SK-MEL-5 (cell line): Measurements from ENCODE around the gene NRG3. TPM values are rescaled to one million over a fixed set of nuclear protein-coding genes. Genes with fewer than 3 reads are reported as not detected.

ENCODE experiments used
- DNase-seq: peaks from one replicate; pipeline ENCODE4 v3.0.0-alpha.2; 2016; ENCODE audit warnings: low read depth, low spot score
- in situ Hi-C: cut with HindIII; loops from 2 replicates; pipeline ENCODE4 v1.10.0; 2016; ENCODE audit warnings: low sequenced_read_pairs, high pct_unique_total_duplicates, low pct_unique_long_range_greater_than_20kb
- total RNA-seq: library from RNA; depleted of rRNA; stranded (reverse); fragments of >200 nt; shearing (Covaris generic); gene quantifications from 2 replicates; pipeline ENCODE4 v1.2.3, GENCODE V29; 2014

NRG3 gene
- total RNA-seq, 1 experiment from 2014 or later: 4.6 TPM

GRCh38 chr10:82438277-82438676 lies 563.3 kb downstream of the NRG3 start:
- no peak for DNase-seq
- in situ Hi-C loops: no loop called here

GRCh38 chr10:82440775-82441174 lies 565.8 kb downstream of the NRG3 start:
- in situ Hi-C loops: no loop called here

DNA sequence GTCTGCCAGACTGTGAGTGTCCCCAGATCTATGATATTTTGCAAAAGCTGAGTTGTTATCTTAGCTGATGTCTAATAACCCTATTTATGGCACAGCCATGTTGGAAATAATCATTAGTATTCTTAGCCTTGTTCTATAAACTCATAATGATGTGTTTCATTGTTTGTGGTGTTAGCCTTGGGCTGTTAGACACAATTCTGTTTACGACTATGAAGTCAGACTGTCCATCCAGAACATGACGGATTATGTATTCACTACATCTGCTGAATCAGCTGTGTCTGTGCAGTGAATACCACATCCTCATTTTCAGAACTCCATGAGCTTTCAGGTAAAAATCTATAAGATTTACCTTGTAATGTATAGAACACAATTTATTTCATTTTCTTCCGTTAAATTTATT lies 577.1 kb downstream of the NRG3 start:
- in situ Hi-C loops: no loop called here
- DNase-seq: no peak

More at GRCh38 chr10:82440775-82441174, 565.8 kb downstream of the NRG3 start:
- no peak for DNase-seq

- in situ Hi-C loops: no loop called here
Measured at GRCh38 chr10:82452676-82453075, 577.7 kb downstream of the NRG3 start.

DNA sequence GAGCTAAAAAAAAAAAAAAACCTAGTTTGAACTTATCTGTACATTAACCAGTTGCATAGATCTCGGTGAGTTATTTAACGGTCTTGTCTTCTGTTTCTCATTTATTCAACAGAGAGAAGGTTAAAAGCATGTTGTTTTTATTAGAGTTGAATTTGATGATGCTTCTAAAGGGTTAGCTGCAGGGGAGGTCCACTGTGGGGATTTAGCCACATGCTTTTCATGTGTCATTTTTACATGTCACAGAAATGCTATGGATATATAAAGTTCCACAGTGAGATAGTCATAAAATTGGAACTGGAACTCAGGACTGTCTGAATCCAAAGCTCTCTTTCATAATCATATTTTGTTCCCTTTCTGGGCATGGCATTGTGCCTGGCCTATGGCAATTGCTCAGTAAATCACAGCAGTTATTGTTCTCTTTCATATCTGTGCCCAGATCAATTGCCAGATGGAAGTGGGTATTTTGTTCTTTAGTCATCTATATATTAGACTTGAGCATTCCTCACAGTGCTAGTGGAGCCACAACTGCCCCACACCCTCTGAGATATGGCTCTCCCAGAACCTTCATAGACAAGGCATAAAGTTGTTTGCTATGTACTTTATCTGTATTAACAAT lies 578.8 kb downstream of the NRG3 start:
- in situ Hi-C loops: no loop called here

More at GRCh38 chr10:82452676-82453075, 577.7 kb downstream of the NRG3 start:
- DNase-seq: no peak

DNA sequence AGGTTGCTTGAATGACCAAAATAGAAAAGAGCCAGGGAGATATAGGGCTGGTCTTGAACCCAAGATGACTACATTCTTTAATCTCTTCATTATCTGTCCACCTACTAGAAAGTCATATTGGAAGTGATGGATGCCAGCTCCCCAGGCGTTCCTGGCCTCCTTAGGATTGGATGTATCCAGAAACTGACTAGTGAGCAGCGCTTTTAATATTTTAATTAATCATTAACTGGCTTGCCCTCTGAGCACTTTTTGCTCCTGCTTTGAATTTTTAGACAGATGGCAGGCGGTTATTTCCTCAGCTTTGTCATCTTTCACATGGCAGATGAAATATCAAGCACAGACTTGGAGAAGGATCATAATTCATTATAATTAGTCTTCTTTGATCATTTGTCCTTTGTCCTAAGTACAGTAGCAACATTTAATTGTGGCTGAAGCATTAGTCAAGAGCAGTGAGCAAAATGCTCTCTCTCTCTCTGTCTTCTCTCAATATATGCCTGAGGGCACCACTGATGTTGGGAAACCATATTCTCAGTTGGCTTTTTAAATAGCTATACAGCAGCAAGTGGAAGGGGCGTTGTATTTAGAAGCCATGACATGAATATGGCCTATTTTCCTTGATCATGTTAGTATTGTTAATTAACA lies 588.0 kb downstream of the NRG3 start:
- no peak for DNase-seq
- in situ Hi-C loops: no loop called here

More for the DNA sequence above, 578.8 kb downstream of the NRG3 start:
- DNase-seq: no peak

DNA sequence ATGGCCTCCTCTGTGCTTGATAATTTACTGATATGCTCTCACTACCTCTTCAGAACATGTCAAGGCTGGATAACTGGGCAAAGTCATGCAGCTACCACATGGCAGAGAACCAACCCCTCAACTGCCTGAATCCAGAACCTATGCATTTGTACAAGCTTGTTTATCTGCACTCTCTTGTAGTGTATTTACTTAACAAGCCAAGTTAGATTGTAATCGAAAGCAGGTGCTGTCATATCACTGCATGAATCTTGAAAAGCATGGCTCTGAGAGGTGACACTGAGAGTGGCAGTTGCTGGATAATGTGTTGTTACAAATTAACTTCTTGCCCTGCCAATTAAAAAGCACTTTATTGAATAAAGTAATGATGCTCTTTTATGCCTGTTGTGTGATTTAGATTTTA lies 588.6 kb downstream of the NRG3 start:
- in situ Hi-C loops: no loop called here
- no peak for DNase-seq

GRCh38 chr10:82464191-82464818 lies 589.3 kb downstream of the NRG3 start:
- DNase-seq: no peak
- in situ Hi-C loops: no loop called here

- in situ Hi-C loops: no loop called here
- no peak for DNase-seq
Measured at GRCh38 chr10:82464966-82465365, 590.0 kb downstream of the NRG3 start.

DNA sequence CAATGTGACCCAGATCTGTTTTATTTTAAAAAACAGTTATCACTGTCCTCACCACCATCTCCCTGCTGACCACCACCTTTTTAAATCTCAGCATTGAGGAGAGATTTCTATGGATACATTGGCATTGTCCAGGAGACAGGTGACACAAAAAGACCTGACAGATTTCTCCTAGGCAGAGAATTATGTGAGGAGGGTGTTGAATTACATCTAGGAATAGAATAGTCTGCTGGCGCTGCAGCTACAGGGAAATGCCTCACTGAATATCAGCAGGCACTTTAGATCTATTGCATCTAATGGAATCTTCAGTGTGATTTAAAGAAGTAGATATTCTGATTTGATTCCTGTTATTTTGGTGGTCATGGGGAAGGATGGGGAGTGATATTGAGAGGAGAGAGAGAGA lies 593.5 kb downstream of the NRG3 start:
- DNase-seq: no peak
- in situ Hi-C loops: no loop called here

DNA sequence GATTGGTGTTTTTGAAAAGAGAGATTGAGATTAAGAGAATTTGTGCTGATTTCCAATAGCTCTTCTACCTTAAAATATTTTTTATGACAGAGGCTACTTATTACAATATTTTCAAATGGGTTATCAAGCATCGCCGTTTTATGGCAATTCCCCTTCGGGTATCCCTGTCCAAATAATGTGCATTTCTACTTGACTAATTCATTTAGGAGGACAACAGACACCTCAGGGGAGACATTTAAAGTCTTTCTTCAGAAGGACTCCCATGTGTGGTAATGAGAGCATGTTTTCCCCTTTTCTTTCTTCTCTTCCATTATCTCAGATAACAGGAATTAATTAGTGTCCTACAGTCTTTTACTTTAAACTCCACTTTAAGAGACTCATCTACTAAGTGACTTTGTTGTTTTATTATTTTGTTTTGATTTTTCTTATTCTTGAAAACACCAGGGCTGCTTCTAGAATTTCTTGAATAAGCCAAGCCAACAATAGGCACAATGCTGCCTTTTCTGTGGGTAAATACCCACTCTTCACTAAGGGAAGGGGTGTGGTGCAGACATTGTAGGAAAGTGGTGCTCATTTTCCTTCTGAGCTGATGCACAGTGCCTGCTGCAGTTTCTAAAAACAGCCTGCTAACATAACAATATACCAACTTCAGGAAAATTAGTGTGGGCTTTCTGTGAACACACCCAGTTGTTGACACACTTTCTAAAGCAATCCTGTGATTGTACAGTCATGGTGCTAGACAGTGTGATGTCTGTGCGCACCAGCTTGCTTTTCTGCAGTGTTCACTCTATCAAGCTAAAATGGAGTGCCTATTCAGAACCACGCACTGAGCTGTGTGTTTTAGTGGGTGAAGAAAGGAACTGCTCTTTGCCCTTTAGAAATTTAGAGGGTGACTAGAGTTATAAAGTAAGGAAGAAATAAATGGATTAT lies 597.7 kb downstream of the NRG3 start:
- in situ Hi-C loops: no loop called here

DNA sequence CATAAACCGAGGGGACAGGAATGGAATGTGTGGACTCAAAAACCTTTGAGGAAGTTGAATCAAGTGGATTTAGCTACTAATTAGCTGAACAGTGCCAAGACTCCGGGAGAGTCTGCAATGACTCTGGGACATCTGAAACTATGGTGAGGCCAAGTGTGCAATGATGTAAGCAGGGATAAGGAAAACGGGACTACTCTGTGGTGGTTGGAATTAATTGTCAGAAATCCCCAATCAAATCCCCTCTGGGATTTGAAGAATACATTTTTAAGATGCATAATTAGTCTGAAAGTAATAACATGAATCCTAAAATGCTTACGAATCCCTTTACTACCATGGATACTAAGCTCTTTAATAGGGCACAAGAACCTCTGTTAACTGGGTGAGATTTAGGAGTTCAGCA lies 602.8 kb downstream of the NRG3 start:
- in situ Hi-C loops: no loop called here
- no peak for DNase-seq

More for the DNA sequence above, 597.7 kb downstream of the NRG3 start:
- no peak for DNase-seq

DNA sequence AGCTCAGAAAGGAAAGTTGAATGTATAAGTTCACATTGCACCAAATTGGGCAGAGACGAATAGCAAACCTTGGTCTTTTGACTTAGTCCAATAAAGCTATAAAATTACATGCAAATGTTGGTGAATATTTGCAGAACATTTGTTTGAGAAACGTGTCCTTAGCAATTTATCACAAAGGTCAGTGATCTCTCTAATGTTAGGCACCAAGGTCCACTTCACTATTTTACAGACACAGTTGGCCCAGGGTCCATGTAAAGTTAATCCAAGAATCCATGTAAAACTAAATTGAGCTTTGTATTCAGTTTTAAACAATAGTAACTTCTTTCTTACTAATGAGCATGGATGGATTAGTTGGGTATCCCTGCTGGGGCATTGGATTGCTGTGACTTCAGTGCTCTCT lies 617.7 kb downstream of the NRG3 start:
- DNase-seq: no peak
- in situ Hi-C loops: no loop called here

GRCh38 chr10:82496114-82496513 lies 621.1 kb downstream of the NRG3 start:
- in situ Hi-C loops: no loop called here

DNA sequence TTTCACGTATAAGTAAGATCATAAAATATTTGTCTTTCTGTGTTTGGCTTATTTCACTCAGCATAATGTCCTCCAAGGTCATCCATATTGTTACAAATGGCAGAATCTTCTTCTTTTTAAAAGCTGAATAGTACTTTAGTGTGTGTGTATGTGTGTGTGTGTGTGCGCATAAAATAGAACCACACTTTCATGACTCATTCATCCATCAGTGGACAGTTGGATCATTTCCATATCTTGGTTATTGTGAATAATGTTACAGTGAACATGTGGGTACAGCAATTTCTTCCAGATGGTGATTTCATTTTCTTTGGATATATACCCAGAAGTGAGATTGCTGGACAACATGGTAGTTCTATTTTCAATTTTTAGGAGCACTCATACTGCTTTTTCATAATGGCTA lies 622.4 kb downstream of the NRG3 start:
- no peak for DNase-seq
- in situ Hi-C loops: no loop called here

More at GRCh38 chr10:82496114-82496513, 621.1 kb downstream of the NRG3 start:
- no peak for DNase-seq

- in situ Hi-C loops: no loop called here
Measured at GRCh38 chr10:82498976-82499375, 624.0 kb downstream of the NRG3 start.

GRCh38 chr10:82505009-82505408 lies 630.0 kb downstream of the NRG3 start:
- DNase-seq: no peak

More at GRCh38 chr10:82498976-82499375, 624.0 kb downstream of the NRG3 start:
- DNase-seq: no peak

More at GRCh38 chr10:82505009-82505408, 630.0 kb downstream of the NRG3 start:
- in situ Hi-C loops: no loop called here
